Ovary (tissue), 9 donors: ENCODE data around the gene BRPF3. TPM values are rescaled to one million over a fixed set of nuclear protein-coding genes. Genes with fewer than 3 reads are reported as not detected.

Source experiments
- DNase-seq, 5 donors: peaks; one replicate each; pipeline ENCODE4 v3.0.0-alpha.2; 2019 to 2020
- H3K27ac ChIP-seq, 2 donors: fragments of 200-600 bp; one replicate each; pipeline versions ENCODE4 v1.5.1 to v1.8.0; 2019 to 2022
- H3K27me3 ChIP-seq: fragments of 200-600 bp; one replicate; pipeline ENCODE4 v1.8.0; 2022
- H3K36me3 ChIP-seq: fragments of 200-600 bp; sonication (generic); one replicate; pipeline ENCODE4 v1.5.1; 2019
- H3K4me1 ChIP-seq: one replicate; pipeline ENCODE4 v1.8.1; 2013; ENCODE audit warnings: mild to moderate bottlenecking, moderate library complexity; ENCODE audit not compliant: insufficient read depth
- H3K4me3 ChIP-seq: fragments of 200-600 bp; sonication (generic); one replicate; pipeline ENCODE4 v1.5.1; 2017
- H3K9me3 ChIP-seq, 2 donors: fragments of 200-600 bp in 1 of 2; sonication (generic) in 1 of 2; one replicate each; pipeline versions ENCODE4 v1.5.1 to v1.8.1; 2013 to 2019; ENCODE audit warnings: mild to moderate bottlenecking in 1 of 2, moderate library complexity in 1 of 2
- CTCF ChIP-seq, 3 donors: fragments of 450-650 bp in 2 of 3; fragments of 200-600 bp in 1 of 3; IDR thresholded peaks; one replicate each; pipeline versions ENCODE4 v1.5.1 to v1.8.0; 2016 to 2022; ENCODE audit warnings: antibody characterized with exemption in 3 of 3, mild to moderate bottlenecking in 1 of 3
- EP300 ChIP-seq: sonication (generic); formaldehyde crosslinking; IDR thresholded peaks from one replicate; pipeline ENCODE4 v1.6.1; 2017; ENCODE audit warnings: antibody characterized with exemption
- POLR2A ChIP-seq: fragments of 450-650 bp; IDR thresholded peaks from one replicate; pipeline ENCODE4 v1.6.1; 2017; ENCODE audit warnings: antibody characterized with exemption, mild to moderate bottlenecking, moderate library complexity
- WGBS, 3 donors: extraction: QIAGEN DNeasy Blood & Tissue Kit in 1 of 3; methylation state at CpG; one replicate each; pipeline versions ENCODE4 v1.1.5 to v1.1.7; 2013 to 2017; 5-methylcytosine and 5-hydroxymethylcytosine counted together
- intact Hi-C, 4 donors: fragments of 100-400 bp; cut with DNase I; formaldehyde crosslinking; loops; one replicate each; pipeline versions ENCODE4 v1.11.0 to v1.15.1; 2022 to 2023
- polyA plus RNA-seq, 2 donors: library from polyadenylated mRNA; stranded (reverse); fragments of 200-250 nt in 1 of 2; fragments of 350-450 nt in 1 of 2; fragmentation: Illumina TruSeq in 1 of 2; extraction: RNeasy Lipid Tissue Mini Kit (QIAGEN cat#74804) in 1 of 2; gene quantifications; one replicate each; pipeline ENCODE4 v1.2.3, GENCODE V29; 2013 to 2014
- total RNA-seq, 7 donors: library from RNA; depleted of rRNA in 2 of 7; stranded (reverse); fragments of >200 nt in 2 of 7; fragmentation: NEBNext Ultra II Directional in 3 of 7; extraction: Animal tissue kit (Norgen Biotek cat#: 25700) in 3 of 7; gene quantifications; one replicate each; pipeline versions ENCODE4 v1.1.0 to v1.2.4, GENCODE V29; 2016 to 2023
- donor health status: DM: no; HTN: no; CAD: no; lungs with moderate emphysema.
- donor health status: DM: no; HTN: no; CAD: no.
- donor health status: Bipolar disorder and iron deficiency.
- donor health status: DM: yes; HTN: yes; CAD: no.
- donor health status: DM: no; HTN: no; CAD: no.
- donor health status: DM: yes; HTN: yes; CAD: no.

Gene BRPF3
- total and polyA plus RNA-seq, 9 donors = 15.7 to 34.5 (median 30.3) TPM

DNA sequence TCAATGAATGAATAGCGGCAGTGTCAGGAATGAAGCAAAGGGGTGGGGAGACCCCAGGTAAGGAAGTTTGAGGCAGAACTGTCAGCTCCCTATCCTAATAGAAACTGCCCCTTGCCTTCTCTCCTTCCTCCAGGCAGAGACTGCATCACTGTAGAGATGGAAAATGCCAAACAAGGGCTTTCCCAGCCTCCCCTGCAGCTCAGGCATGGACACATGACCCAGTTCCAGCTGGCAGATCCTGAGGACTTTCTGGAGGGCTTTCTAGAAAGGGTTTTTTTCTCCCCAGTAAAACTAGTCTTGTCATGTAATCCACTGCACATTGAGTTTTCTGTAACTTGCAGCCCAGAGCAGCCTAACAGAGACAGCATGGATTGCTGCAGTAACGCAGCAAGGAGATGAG, 55.5 kb downstream of the BRPF3 start:
- intact Hi-C loops = no loop called here
- Histone ChIP-seq H3K4me1 (peaks cover 5% of the 10 kb centered on the region), H3K27me3 (no peaks in the 10 kb centered on the region), H3K4me3 (no peak overlapping the region), H3K27ac (no peak overlapping the region), H3K36me3 (no peaks in the 10 kb centered on the region), H3K9me3 (no peaks in the 10 kb centered on the region)
- DNase-seq = no peak
- no peak for TF ChIP-seq EP300
- no peak for TF ChIP-seq CTCF (IDR thresholded peaks at IDR 0.05)
- TF ChIP-seq POLR2A = no peak
- WGBS, 3 donors = 83 to 88% (median 88%) methylated on average over 2 of the region's 2 CpGs

DNA sequence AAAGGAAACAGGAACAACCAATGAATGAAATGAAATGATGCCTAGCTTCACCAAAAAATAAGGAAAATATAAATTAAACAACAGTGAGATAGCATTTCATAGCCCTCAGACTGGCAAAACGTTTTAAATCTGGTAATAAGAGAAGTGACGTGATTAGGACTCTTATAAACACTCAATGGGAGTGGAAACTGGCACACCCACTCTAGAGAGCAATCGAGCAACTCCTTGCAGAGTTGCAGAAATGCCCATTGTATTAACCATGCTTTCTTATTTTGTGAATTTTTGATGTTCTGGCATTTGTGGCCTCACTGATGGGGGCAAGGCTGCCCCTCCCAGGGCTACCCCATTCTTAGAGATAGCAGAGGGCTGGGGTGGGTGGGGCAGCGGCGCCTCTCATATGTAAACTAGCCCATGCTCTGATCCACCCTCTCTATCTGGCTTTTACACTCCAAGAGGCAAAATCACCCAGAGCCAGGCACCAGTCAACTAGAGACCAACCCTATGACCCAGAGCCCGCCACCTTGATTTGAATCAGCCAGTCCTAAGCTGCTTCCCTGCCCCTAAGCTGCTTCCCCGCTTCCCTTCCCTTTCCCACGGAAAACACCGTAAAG, 67.0 kb downstream of the BRPF3 start:
- no peak overlapping the region for H3K4me3 ChIP-seq
- H3K4me1 ChIP-seq = no peaks in the 10 kb centered on the region
- no peak for TF ChIP-seq CTCF (IDR thresholded peaks at IDR 0.05)
- TF ChIP-seq EP300 = no peak
- no peak for TF ChIP-seq POLR2A
- no peak for DNase-seq
- H3K27ac ChIP-seq = no peak overlapping the region
- H3K36me3 ChIP-seq = no peaks in the 10 kb centered on the region
- H3K27me3 ChIP-seq = no peaks in the 10 kb centered on the region
- intact Hi-C loops = no loop called here
- no peaks in the 10 kb centered on the region for H3K9me3 ChIP-seq
- WGBS, 3 donors = 83 to 87% (median 85%) methylated on average over 9 of the region's 9 CpGs

GRCh38 chr6:36265744-36266143, 69.2 kb downstream of the BRPF3 start:
- H3K27ac ChIP-seq = no peak overlapping the region
- no peaks in the 10 kb centered on the region for H3K36me3 ChIP-seq
- no peak for DNase-seq
- 75 to 90% (median 79%) methylated on average over 1 of the region's 1 CpG for WGBS, 3 donors
- no peaks in the 10 kb centered on the region for H3K27me3 ChIP-seq
- no peak for TF ChIP-seq EP300
- TF ChIP-seq POLR2A = no peak
- no peak for TF ChIP-seq CTCF (IDR thresholded peaks at IDR 0.05)
- H3K4me1 ChIP-seq = no peaks in the 10 kb centered on the region
- no peak overlapping the region for H3K4me3 ChIP-seq
- no peaks in the 10 kb centered on the region for H3K9me3 ChIP-seq
- intact Hi-C loops = no loop called here

DNA sequence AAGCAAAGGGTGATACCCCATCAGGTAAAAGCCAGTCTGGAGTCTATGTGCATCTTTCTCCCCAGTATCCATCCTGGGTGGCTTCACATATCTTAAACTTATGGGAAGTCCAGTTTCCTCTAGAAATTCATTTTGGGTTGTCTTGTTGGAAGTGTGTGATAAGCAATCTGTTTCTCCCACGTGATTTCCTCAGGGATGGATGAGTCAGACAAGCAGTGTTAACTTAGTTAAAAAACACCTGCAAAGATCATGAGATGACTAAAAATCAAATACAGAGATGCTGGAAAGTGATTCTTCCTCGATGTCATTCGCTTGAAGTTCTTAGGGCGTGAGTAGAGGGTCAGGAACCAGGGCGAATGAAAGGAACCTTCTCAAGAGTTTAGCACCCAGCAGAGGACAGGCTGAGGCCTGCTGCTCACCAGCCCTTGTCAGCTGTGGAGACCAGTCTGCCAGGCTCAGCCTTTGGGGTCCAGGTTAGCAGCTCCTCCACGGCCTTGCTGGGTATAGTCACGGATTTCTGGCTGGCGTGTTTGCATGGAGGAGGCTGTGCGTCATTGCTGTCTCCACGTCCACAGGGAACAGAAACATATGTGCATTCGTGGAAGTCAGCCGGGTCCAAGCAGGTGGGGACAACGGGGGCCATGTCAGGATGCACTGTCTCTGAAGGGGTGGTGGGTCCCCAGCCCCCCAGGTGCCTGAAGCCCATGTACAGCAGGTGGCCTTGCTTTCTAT, 70.5 kb downstream of the BRPF3 start:
- intact Hi-C loops = no loop called here
- H3K27ac ChIP-seq = no peak overlapping the region
- WGBS, 3 donors = 89 to 90% (median 89%) methylated on average over 13 of the region's 13 CpGs

More for the DNA sequence above, 70.5 kb downstream of the BRPF3 start:
- no peak for DNase-seq
- TF ChIP-seq POLR2A (no peak), EP300 (no peak), CTCF (IDR thresholded peaks at IDR 0.05) (no peak)
- Histone ChIP-seq H3K4me3 (no peak overlapping the region), H3K9me3 (no peaks in the 10 kb centered on the region), H3K4me1 (no peaks in the 10 kb centered on the region), H3K36me3 (no peaks in the 10 kb centered on the region), H3K27me3 (no peaks in the 10 kb centered on the region)
